Measurements from ENCODE around the gene ARHGEF38. TPM values are rescaled to one million over a fixed set of nuclear protein-coding genes. Genes with fewer than 3 reads are reported as not detected.

ARHGEF38 gene
- polyA plus RNA-seq, 3 donors, result not detected

- no peak for TF ChIP-seq CTCF (IDR thresholded peaks at IDR 0.05)
- H3K27me3 Mint-ChIP-seq (ENCODE audit: low read depth in 3 of 3), result peaks cover 0 to 1% (median 0%) of the 10 kb centered on the region in 3 donors
- no peaks in the 10 kb centered on the region for H3K79me2 ChIP-seq (ENCODE audit: insufficient read depth, low read length)
- H3K36me3 Mint-ChIP-seq, result no peaks in the 10 kb centered on the region
- H3K9ac ChIP-seq (ENCODE audit: insufficient read depth, low read length, poor library complexity, severe bottlenecking), result no peak overlapping the region
- no CpG with 5 or more reads among the region's 3 CpGs for WGBS (ENCODE audit: insufficient coverage)
- no peaks in the 10 kb centered on the region for H3K36me3 ChIP-seq (replicated peaks in 1 of 2; ENCODE audit: control insufficient read depth in 1 of 2, insufficient read depth in 2 of 2, low read length in 2 of 2)
- no peak overlapping the region for H3K4me2 ChIP-seq (replicated peaks; ENCODE audit: extremely low read depth, low read length, poor library complexity, severe bottlenecking)
- no peaks in the 10 kb centered on the region for H3K9me3 Mint-ChIP-seq
- DNase-seq, result no peak
- no peaks in the 10 kb centered on the region for H3K9me3 ChIP-seq (replicated peaks in 1 of 2; ENCODE audit: control insufficient read depth in 1 of 2, insufficient read depth in 1 of 2, low read length in 2 of 2)
- H4K20me1 ChIP-seq (ENCODE audit: insufficient read depth, low read length), result no peaks in the 10 kb centered on the region
- H3K27ac ChIP-seq (ENCODE audit: low read depth in 1 of 2, low read length in 2 of 2), result no peak overlapping the region
- H2AFZ ChIP-seq (ENCODE audit: insufficient read depth, low read depth, low read length, poor library complexity, severe bottlenecking), result no peak overlapping the region
- H3K4me1 ChIP-seq (ENCODE audit: control insufficient read depth in 1 of 2, insufficient read depth in 2 of 2, low read length in 2 of 2), result no peaks in the 10 kb centered on the region
- H3K4me3 Mint-ChIP-seq, result no peak overlapping the region
- no peaks in the 10 kb centered on the region for H3K27me3 ChIP-seq (ENCODE audit: control insufficient read depth in 2 of 2, insufficient read depth in 2 of 2, low read length in 2 of 2)
- intact Hi-C loops (cut with micrococcal nuclease), result no loop called here
- H3K4me1 Mint-ChIP-seq, result no peaks in the 10 kb centered on the region
- no peak overlapping the region for H3K4me3 ChIP-seq (replicated peaks in 1 of 3; ENCODE audit: low read depth in 2 of 3, low read length in 3 of 3)
- no peak overlapping the region for H3K27ac Mint-ChIP-seq
Measured at GRCh38 chr4:105599482-105599881, 47.1 kb downstream of the ARHGEF38 start.

GRCh38 chr4:105599932-105600655 is 47.7 kb downstream of the ARHGEF38 start:
- Histone ChIP-seq H3K4me3 (replicated peaks in 1 of 3; ENCODE audit: low read depth in 2 of 3, low read length in 3 of 3) (no peak overlapping the region), H3K9ac (ENCODE audit: insufficient read depth, low read length, poor library complexity, severe bottlenecking) (no peak overlapping the region), H3K36me3 (replicated peaks in 1 of 2; ENCODE audit: control insufficient read depth in 1 of 2, insufficient read depth in 2 of 2, low read length in 2 of 2) (no peaks in the 10 kb centered on the region), H3K79me2 (ENCODE audit: insufficient read depth, low read length) (no peaks in the 10 kb centered on the region), H3K9me3 (replicated peaks in 1 of 2; ENCODE audit: control insufficient read depth in 1 of 2, insufficient read depth in 1 of 2, low read length in 2 of 2) (no peaks in the 10 kb centered on the region), H4K20me1 (ENCODE audit: insufficient read depth, low read length) (no peaks in the 10 kb centered on the region), H3K27ac (ENCODE audit: low read depth in 1 of 2, low read length in 2 of 2) (no peak overlapping the region), H3K4me1 (ENCODE audit: control insufficient read depth in 1 of 2, insufficient read depth in 2 of 2, low read length in 2 of 2) (no peaks in the 10 kb centered on the region), H2AFZ (ENCODE audit: insufficient read depth, low read depth, low read length, poor library complexity, severe bottlenecking) (no peak overlapping the region), H3K4me2 (replicated peaks; ENCODE audit: extremely low read depth, low read length, poor library complexity, severe bottlenecking) (no peak overlapping the region), H3K27me3 (ENCODE audit: control insufficient read depth in 2 of 2, insufficient read depth in 2 of 2, low read length in 2 of 2) (no peaks in the 10 kb centered on the region)
- Mint-ChIP-seq H3K4me1 (no peaks in the 10 kb centered on the region), H3K4me3 (no peak overlapping the region), H3K9me3 (no peaks in the 10 kb centered on the region), H3K27me3 (ENCODE audit: low read depth in 3 of 3) (peaks cover 0 to 1% (median 0%) of the 10 kb centered on the region in 3 donors), H3K36me3 (no peaks in the 10 kb centered on the region), H3K27ac (no peak overlapping the region)
- TF ChIP-seq CTCF (IDR thresholded peaks at IDR 0.05), result no peak
- DNase-seq, result no peak
- 100% methylated on average over 1 of the region's 3 CpGs for WGBS (ENCODE audit: insufficient coverage)
- intact Hi-C loops (cut with micrococcal nuclease), result no loop called here

Data from CD14-positive monocyte (primary cell).